ENCODE measurements around the gene MRFAP1. TPM values are rescaled to one million over a fixed set of nuclear protein-coding genes. Genes with fewer than 3 reads are reported as not detected.

MRFAP1 gene
- 115 and 119 TPM in 2 replicates for total RNA-seq

DNA sequence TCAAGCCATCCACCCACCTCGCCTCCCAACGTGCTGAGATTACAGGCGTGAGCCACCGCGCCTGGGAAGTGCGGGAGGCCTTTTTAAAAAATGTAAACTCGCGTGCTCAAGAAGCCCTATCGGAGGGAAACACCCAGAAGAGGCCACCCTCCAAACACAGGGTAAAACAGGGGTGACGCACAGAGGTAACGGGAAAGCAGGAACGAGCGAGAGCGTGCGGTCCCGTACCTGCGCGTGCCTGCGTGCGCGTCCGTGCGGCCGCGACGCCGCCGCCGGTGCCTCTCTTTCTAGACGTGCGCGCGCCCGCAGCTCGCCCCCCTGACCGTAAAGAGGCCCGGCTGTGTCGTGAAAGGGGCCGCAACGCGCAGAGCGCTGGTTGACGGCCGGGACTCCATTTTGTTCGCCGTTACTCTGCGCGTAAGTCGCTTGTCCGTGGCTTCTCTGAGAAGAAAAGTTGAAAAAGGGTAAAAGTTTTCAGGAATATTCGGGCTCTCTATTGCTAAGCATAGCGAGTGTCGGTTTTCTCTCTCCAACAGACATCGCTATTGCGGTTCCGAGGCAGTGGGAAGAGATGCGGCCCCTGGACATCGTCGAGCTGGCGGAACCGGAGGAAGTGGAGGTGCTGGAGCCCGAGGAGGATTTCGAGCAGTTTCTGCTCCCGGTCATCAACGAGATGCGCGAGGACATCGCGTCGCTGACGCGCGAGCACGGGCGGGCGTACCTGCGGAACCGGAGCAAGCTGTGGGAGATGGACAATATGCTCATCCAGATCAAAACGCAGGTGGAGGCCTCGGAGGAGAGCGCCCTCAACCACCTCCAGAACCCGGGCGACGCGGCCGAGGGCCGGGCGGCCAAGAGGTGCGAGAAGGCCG, at the start of gene MRFAP1:
MRFAP1 (plus strand) TSS at position 394 of the 872 bp plus-strand sequence; CDS start at position 572, 178 bp downstream.
- Mint-ChIP-seq H3K36me3 (ENCODE audit: low read depth) (peaks cover 32% of the 10 kb centered on the region), H3K27me3 (ENCODE audit: insufficient read depth) (peaks cover 1% of the 10 kb centered on the region), H3K9me3 (no peaks in the 10 kb centered on the region), H3K4me1 (ENCODE audit: low read depth) (peaks cover 24% of the 10 kb centered on the region), H3K27ac (peak within 1 kb of the TSS; percentile 98), H3K4me3 (peak within 1 kb of the TSS; percentile 95)
- peak; percentile 92 for DNase-seq (ENCODE audit: low spot score)
- intact Hi-C loops (cut with micrococcal nuclease): loop anchor here (1.0 to 10.0 kb wide), 14 partner anchors 18 to 1804 kb away; partner anchors contain the start of genes ACOX3, BLOC1S4, GRPEL1 and MAN2B2

DNA sequence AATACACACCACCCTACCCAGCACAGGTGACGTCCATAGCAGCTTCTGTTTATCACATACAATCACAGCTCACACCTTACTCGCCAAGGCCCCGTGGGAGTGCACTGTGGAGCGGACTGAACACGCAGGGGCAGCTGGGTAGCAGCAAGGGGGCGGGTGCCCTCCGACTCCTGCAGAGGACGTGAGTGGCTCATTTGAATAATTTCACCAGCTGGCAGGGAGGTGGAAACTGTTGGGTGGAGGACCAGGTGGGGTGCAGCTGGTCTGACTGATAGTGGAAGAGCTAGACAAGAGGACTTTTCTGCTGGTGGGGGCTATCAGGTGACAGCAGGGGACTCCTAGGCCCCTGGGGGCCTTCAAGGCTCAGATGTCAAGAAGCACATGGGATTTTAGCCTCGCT, 49.2 kb upstream of the MRFAP1 start:
- intact Hi-C loops (cut with micrococcal nuclease): no loop called here
- DNase-seq (ENCODE audit: low spot score): no peak
- H3K4me3 Mint-ChIP-seq: no peak overlapping the region
- H3K27me3 Mint-ChIP-seq (ENCODE audit: insufficient read depth): no peaks in the 10 kb centered on the region
- H3K9me3 Mint-ChIP-seq: no peaks in the 10 kb centered on the region
- H3K36me3 Mint-ChIP-seq (ENCODE audit: low read depth): peaks cover 5% of the 10 kb centered on the region
- peak overlapping the region; percentile 42 for H3K27ac Mint-ChIP-seq
- H3K4me1 Mint-ChIP-seq (ENCODE audit: low read depth): no peaks in the 10 kb centered on the region

GRCh38 chr4:6591781-6592180, 48.7 kb upstream of the MRFAP1 start:
- H3K9me3 Mint-ChIP-seq: no peaks in the 10 kb centered on the region
- no peak overlapping the region for H3K27ac Mint-ChIP-seq
- DNase-seq (ENCODE audit: low spot score): no peak
- H3K4me3 Mint-ChIP-seq: no peak overlapping the region
- peaks cover 5% of the 10 kb centered on the region for H3K36me3 Mint-ChIP-seq (ENCODE audit: low read depth)
- H3K27me3 Mint-ChIP-seq (ENCODE audit: insufficient read depth): no peaks in the 10 kb centered on the region
- H3K4me1 Mint-ChIP-seq (ENCODE audit: low read depth): no peaks in the 10 kb centered on the region
- intact Hi-C loops (cut with micrococcal nuclease): no loop called here

GRCh38 chr4:6592804-6593563, 47.5 kb upstream of the MRFAP1 start:
- DNase-seq (ENCODE audit: low spot score): no peak
- Mint-ChIP-seq H3K4me3 (no peak overlapping the region), H3K36me3 (ENCODE audit: low read depth) (peaks cover 5% of the 10 kb centered on the region), H3K27ac (no peak overlapping the region), H3K9me3 (no peaks in the 10 kb centered on the region), H3K27me3 (ENCODE audit: insufficient read depth) (no peaks in the 10 kb centered on the region), H3K4me1 (ENCODE audit: low read depth) (no peaks in the 10 kb centered on the region)
- intact Hi-C loops (cut with micrococcal nuclease): no loop called here

DNA sequence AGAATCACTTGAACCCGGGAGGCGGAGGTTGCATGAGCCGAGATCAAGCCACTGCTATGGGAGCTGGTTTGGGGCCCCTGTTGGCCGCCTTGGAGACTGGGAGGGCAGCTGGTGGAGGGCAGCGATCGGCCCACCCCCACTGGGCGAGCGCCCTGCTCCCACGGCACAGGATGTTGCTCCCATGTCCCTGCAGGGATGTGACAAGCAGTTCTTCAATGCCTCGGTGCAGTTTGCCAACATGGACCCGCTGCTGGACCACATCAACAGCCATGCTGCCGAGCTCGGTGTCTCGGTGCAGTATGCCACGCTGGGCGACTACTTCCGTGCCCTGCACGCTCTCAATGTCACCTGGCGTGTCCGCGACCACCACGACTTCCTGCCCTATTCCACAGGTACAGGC, 46.1 kb upstream of the MRFAP1 start:
- intact Hi-C loops (cut with micrococcal nuclease): no loop called here
- no peak overlapping the region for H3K4me3 Mint-ChIP-seq
- H3K4me1 Mint-ChIP-seq (ENCODE audit: low read depth): no peaks in the 10 kb centered on the region
- no peak for DNase-seq (ENCODE audit: low spot score)
- H3K27ac Mint-ChIP-seq: no peak overlapping the region
- H3K36me3 Mint-ChIP-seq (ENCODE audit: low read depth): peaks cover 5% of the 10 kb centered on the region
- no peaks in the 10 kb centered on the region for H3K9me3 Mint-ChIP-seq
- H3K27me3 Mint-ChIP-seq (ENCODE audit: insufficient read depth): no peaks in the 10 kb centered on the region

GRCh38 chr4:6594826-6595355, 45.6 kb upstream of the MRFAP1 start:
- no peak overlapping the region for H3K4me3 Mint-ChIP-seq
- H3K36me3 Mint-ChIP-seq (ENCODE audit: low read depth): peaks cover 9% of the 10 kb centered on the region
- no peaks in the 10 kb centered on the region for H3K9me3 Mint-ChIP-seq
- intact Hi-C loops (cut with micrococcal nuclease): no loop called here
- H3K27ac Mint-ChIP-seq: no peak overlapping the region
- DNase-seq (ENCODE audit: low spot score): no peak
- H3K4me1 Mint-ChIP-seq (ENCODE audit: low read depth): no peaks in the 10 kb centered on the region
- H3K27me3 Mint-ChIP-seq (ENCODE audit: insufficient read depth): no peaks in the 10 kb centered on the region

- Mint-ChIP-seq H3K27ac (no peak overlapping the region), H3K9me3 (no peaks in the 10 kb centered on the region), H3K4me3 (no peak overlapping the region), H3K36me3 (ENCODE audit: low read depth) (peaks cover 9% of the 10 kb centered on the region), H3K4me1 (ENCODE audit: low read depth) (no peaks in the 10 kb centered on the region), H3K27me3 (ENCODE audit: insufficient read depth) (no peaks in the 10 kb centered on the region)
- DNase-seq (ENCODE audit: low spot score): no peak
- intact Hi-C loops (cut with micrococcal nuclease): no loop called here
These were observed 44.5 kb upstream of the MRFAP1 start for GRCh38 chr4:6595897-6596537.

DNA sequence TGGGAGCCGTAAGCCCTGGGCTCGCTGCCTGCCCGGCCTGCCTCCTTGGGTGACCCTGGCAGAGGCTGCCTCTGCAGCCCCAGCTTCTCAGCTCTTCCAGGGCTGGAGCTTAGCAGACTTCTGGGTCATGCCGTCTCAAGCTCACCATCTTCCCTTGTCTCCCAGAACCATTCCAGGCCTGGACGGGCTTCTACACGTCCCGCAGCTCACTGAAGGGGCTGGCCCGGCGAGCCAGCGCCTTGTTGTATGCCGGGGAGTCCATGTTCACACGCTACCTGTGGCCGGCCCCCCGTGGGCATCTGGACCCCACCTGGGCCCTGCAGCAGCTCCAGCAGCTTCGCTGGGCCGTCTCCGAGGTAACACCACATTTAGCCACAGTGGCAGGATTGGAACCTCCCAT, 43.5 kb upstream of the MRFAP1 start:
- H3K27ac Mint-ChIP-seq: no peak overlapping the region
- H3K27me3 Mint-ChIP-seq (ENCODE audit: insufficient read depth): no peaks in the 10 kb centered on the region
- no peaks in the 10 kb centered on the region for H3K4me1 Mint-ChIP-seq (ENCODE audit: low read depth)
- intact Hi-C loops (cut with micrococcal nuclease): no loop called here
- H3K9me3 Mint-ChIP-seq: no peaks in the 10 kb centered on the region
- H3K36me3 Mint-ChIP-seq (ENCODE audit: low read depth): peaks cover 9% of the 10 kb centered on the region
- no peak overlapping the region for H3K4me3 Mint-ChIP-seq
- no peak for DNase-seq (ENCODE audit: low spot score)

DNA sequence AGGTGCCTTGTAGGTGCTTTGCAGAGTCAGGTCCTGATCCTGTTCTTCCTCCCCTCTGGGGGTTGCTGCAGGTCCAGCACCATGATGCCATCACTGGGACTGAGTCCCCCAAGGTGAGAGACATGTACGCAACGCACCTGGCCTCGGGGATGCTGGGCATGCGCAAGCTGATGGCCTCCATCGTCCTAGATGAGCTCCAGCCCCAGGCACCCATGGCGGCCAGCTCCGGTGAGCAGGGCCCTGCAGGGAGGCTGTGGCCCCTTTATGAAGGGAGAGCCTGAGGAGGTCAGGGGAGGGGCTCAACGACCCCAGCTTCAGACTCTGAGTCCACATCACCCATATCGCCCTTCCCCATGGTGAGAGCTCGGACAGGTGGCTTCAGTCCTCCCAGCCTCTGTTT, 42.4 kb upstream of the MRFAP1 start:
- no peak overlapping the region for H3K27ac Mint-ChIP-seq
- no peak for DNase-seq (ENCODE audit: low spot score)
- no peaks in the 10 kb centered on the region for H3K9me3 Mint-ChIP-seq
- intact Hi-C loops (cut with micrococcal nuclease): no loop called here
- H3K4me3 Mint-ChIP-seq: no peak overlapping the region
- H3K36me3 Mint-ChIP-seq (ENCODE audit: low read depth): peaks cover 10% of the 10 kb centered on the region
- no peaks in the 10 kb centered on the region for H3K4me1 Mint-ChIP-seq (ENCODE audit: low read depth)
- no peaks in the 10 kb centered on the region for H3K27me3 Mint-ChIP-seq (ENCODE audit: insufficient read depth)

DNA sequence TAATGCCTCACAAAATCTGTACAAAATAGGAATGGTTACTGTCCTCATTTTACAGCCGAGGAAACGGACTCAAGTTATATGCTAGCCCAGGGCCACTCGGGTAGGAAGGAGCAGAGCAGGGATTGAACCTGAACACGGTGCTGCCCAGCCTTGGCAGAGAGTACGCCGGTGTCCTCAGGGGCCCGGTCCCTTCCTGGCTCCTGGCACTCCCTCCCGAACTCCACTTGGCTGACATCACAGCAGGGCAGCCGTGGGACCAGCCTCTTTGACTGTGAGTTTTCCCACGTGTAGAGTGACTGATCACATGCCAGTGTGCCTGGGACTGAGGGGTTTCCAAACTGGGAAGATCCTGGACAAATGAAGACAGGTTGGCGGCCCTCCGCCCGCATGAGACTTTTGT, 41.8 kb upstream of the MRFAP1 start:
- Mint-ChIP-seq H3K27ac (no peak overlapping the region), H3K4me3 (no peak overlapping the region), H3K4me1 (ENCODE audit: low read depth) (no peaks in the 10 kb centered on the region), H3K36me3 (ENCODE audit: low read depth) (peaks cover 13% of the 10 kb centered on the region), H3K9me3 (peaks cover 2% of the 10 kb centered on the region), H3K27me3 (ENCODE audit: insufficient read depth) (no peaks in the 10 kb centered on the region)
- no peak for DNase-seq (ENCODE audit: low spot score)
- intact Hi-C loops (cut with micrococcal nuclease): no loop called here

DNA sequence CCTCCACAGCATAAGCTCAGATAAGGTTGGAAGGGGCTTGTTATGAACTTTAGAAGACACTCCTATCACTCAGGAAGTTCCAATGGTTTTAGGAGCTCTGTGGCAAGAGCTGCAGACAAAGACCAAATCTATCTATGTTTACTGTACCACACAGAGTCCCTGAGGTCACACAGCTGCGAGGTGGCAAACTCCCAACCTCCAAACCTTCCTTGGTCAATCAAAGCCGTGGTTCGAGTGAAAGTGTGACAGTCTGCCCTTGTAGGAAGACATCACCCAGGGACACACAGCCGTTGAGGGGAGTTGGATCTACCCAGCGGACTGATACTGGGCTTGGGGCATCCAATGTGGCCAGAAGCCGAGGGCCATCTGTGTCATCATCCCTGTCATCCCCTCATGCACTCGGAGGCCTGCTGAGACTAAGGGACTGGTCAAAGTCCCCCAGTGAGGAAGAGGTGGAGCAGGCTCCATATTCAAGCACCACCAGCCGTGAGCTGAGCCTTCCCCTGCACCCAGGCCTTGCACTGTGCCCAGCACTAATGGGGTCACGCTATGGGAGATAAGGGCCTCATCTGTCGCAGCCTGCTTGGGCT, 38.7 kb upstream of the MRFAP1 start:
- Mint-ChIP-seq H3K27me3 (ENCODE audit: insufficient read depth) (no peaks in the 10 kb centered on the region), H3K9me3 (peaks cover 13% of the 10 kb centered on the region), H3K27ac (no peak overlapping the region), H3K4me1 (ENCODE audit: low read depth) (no peaks in the 10 kb centered on the region), H3K4me3 (no peak overlapping the region), H3K36me3 (ENCODE audit: low read depth) (peaks cover 39% of the 10 kb centered on the region)
- intact Hi-C loops (cut with micrococcal nuclease): no loop called here
- no peak for DNase-seq (ENCODE audit: low spot score)

DNA sequence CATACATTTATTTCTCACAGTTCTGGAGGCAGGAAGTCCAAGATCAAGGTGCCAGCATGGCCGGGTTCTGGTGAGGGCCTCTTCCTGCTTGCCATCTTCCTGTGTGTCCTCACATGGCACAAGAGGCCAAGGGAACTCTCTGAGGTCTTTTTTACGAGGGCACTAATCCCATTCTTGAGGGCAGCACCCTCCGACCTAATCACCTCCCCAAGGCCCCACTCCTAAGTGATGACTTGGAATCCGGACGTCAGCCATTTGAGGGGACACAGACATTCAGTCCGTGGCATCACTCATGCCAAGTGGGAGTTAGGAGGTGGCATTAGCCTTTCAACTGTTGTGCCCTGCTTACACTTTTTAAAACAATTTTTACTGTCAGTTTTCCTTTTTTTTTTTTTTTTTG, 38.2 kb upstream of the MRFAP1 start:
- DNase-seq (ENCODE audit: low spot score): no peak
- Mint-ChIP-seq H3K4me1 (ENCODE audit: low read depth) (no peaks in the 10 kb centered on the region), H3K27me3 (ENCODE audit: insufficient read depth) (no peaks in the 10 kb centered on the region), H3K27ac (no peak overlapping the region), H3K9me3 (peaks cover 13% of the 10 kb centered on the region), H3K4me3 (no peak overlapping the region), H3K36me3 (ENCODE audit: low read depth) (peaks cover 43% of the 10 kb centered on the region)
- intact Hi-C loops (cut with micrococcal nuclease): no loop called here

All from activated T-helper 1 cell treated with anti-CD3 and anti-CD28 coated beads, Interleukin-12 subunit alpha, Interleukin-12 subunit beta, Interleukin-2, Interleukin-4 antibody, amounts not matched to agents 30 ng/mL and 10 ng/mL and 1 ng/mL, durations not matched to agents 14 hours and 24 hours and 36 hours (primary cell).